UCSD-AML1 (cell line): Measurements from ENCODE around the gene KLF11.
A peak's percentile ranks its signal among the peaks of the same experiment; 100 is the strongest.
"Not testable (repeated sequence)": the region's sequence is repeated elsewhere in the genome, so short reads cannot be mapped to it uniquely, and the experiment has no call there.

Source experiments
- DNase-seq: peaks from one replicate; lab custom pipeline; 2025; ENCODE audit not compliant: unreplicated experiment; lab: John Stamatoyannopoulos, UW

Gene KLF11

DNA sequence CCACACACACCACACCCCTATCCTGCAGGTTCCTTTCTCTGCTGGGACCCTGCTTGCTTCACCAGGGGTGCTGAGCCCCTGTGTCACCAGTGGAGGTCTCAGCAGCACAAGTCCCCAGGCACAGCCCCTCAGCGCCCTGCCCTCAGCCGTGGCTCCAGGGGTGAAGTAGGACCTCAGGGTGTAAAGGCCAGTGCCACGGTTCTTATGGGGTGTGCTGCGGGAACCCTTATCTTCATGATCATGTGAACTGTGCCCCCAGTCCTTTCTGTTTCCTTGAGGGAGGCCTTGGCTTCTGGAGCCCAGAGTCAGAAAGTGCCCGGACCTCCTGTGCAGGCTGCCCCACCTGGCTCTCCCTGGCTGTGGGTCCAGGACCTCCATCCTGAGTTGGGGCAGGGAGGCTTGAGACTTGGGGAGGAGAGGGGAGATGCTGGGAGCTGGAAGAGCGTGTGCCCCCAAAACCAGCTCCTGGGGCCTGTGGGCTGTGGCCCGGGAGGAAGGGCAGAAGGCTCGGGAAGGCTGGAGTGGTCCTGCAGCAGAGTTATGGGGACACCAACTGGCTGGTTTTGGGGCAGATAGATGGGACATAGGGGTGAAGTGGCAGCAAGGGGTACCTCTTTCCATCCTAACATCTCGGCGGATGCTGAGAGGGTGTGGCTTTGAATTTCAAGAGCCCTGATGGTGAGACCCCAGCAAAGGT is 20.2 kb upstream of the KLF11 start:
- no peak for DNase-seq

DNA sequence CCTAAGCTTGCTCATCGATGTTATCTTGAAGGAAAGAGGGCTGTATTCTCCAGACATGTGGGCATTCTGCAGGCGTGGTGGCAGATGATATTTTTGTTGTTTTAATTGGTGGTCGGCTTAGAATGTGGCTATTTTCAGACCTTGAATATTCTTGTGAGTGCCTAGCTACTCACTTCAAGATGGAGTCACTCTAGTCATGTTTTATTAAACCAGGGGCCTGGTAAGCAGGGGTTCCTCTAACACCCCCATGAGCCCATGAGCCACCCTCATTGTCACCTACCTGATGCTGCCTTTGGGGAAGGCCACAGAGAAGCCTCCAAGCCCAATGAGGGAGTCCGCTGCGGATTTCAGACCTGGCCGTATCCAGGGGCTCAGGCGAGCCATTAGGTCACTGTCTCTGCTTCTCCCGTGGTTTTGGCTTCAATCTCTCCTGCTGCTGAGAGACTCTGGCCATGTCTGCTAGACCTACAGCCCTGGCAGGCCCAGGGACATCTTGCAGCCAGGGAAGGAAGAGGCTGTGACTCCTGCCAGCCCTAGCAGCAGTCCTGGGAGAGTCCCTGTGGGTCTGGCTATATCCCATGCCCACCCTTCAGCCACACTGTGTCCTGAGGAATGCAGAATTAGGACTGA is 16.3 kb upstream of the KLF11 start:
- DNase-seq: no peak

DNA sequence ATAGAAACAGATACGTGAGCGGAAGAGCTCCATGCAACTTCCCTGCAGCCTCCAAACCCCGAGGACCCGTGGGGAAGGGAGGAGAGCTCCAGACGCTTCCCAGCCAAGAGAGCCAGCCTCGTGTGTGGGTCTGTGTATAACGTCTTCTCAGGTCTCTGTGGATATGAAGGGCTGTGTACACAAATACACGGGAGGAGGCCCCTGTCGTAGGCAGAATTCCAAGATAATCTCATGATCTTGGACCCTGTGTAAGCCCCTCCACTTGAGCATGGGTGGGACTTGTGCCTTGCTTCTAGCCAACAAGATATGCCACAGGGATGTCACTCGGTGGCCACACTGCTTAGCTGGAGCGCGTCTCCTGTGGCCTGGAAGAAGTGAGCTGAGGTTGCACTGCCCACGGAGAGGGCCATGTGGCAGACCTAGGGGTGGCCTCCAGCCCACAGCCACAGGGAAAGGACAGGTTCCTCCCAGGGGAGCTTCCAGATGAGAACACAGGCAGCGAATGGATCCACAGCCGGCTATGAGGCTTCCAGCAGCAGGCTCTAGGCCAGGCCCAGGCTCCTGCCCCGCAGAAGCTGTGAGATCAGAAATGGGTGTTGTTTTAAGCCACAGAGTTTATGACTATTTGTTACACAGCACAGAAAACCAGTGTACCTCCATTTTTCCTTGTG is 15.6 kb upstream of the KLF11 start:
- no peak for DNase-seq

DNA sequence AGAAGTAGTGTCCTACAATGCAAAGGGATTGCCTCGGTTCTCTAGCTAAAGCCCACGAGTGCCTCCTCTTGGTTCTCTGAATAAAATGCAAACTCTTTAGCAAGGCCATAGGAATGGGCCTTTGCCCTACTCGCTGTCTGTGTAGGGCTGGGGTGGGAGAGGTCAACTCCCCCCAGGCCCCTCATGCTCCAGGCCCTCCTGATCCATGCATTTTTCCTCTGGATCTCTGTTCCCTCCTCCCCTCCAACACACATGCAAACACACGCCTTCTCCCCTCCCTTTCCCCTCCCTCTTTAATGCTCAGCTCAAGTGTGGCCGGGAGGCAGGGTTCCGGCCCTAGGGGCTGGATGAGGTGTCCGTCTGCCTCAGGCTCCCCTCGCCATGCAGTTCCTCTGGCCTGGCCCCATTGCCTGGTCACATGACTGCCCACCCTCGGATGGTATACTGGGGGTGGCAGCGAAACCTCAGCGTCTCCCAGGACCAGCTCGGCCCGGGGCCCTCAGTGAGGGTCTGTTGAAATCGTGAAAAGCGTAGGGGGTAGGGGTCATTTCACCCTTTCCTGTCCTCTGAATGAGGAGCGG is 14.9 kb upstream of the KLF11 start:
- DNase-seq: no peak

DNA sequence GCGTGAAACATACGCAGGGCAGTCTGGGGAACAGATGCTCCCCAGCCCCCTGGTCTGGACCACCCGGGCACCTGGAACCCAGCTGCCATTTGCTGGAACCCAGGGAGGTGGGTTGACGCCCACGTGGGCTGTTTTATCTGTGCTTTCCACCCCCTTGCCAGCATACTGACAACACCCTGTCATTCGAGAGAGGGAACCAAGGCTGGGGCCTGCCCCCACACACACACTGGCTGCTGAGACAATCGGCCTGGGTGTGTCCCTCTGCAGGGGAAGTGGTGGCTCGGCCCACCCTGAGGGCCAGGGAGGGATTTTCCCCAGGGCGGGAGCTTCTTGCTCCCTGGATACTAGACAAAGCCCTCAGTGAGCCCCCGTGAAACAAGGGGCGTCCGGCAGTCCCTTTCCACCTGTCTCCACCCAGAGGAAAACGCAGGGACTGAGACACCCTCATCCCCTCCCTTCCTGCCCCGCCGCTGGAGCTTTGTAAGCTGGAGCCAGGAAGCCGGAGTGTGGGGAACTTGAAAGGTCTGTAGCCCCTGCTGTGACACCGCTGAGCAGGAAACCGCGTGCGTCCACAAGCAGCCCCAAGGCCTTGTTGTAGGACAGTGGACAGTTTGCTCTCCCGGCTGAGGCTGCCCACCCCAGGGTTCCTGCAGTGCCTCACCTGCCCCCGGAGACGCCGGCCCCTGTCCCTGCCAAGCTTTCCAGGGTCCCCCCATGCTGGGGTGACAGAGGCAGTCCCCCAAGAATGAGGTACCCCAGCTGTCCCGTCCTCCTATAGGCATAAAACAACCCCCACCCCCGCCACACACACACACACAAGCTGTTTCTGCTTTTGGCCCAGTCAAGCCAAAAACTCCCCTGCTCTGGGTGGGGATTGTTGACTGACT is 14.1 kb upstream of the KLF11 start:
- DNase-seq: peak; percentile 72

DNA sequence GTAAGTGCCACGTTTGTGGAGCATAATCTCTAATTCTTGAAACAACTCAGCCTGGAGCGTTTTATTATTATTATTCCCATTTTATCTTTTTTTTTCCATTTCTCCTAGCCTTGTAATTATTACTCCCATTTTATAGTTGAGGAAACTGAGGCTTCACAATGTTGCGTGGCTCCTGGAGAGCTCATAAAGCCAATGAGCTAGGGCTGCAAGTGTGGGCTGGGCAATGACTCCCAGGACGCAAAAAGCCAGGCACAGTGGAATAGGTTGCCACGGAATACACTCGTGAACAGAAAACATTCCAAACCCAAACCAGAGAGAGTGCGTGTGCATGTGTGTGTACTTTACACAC is 13.5 kb upstream of the KLF11 start:
- DNase-seq: no peak

DNA sequence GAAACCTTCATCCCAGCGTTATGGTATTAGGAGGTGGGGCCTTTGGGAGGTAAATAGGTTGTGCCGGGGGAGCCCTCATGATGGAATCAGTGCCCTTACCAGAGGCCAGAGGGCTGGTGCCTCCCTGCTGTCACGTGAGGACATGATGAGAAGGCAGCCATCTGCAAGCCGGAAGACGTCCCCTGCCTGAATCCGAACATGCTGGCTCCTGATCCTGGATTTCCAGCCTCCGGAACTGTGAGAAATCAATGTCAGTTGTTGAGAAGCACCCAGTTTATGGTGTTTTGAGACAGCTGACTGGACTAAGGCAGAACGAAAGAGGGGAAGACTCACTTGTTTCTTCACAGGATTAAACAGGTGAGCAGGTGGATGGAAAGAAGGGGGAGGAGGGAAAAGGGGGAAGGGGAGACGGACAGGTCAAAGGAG is 13.0 kb upstream of the KLF11 start:
- no peak for DNase-seq

DNA sequence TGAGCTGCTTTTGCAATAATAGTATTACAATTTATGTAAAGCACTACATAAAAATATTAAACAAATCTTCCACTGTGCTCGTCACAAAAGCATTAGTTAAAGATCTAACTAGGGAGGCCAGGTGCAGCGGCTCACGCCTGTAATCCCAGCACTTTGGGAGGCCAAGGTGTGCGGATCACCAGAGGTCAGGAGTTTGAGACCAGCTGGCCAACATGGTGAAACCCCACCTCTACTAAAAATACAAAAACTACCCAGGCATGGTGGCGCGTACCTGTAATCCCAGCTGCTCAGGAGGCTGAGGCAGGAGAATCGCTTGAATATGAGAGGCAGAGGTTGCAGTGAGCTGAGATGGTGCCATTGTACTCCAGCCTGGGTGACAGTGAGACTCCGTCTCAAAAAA is 12.6 kb upstream of the KLF11 start:
- not testable (repeated sequence) for DNase-seq

DNA sequence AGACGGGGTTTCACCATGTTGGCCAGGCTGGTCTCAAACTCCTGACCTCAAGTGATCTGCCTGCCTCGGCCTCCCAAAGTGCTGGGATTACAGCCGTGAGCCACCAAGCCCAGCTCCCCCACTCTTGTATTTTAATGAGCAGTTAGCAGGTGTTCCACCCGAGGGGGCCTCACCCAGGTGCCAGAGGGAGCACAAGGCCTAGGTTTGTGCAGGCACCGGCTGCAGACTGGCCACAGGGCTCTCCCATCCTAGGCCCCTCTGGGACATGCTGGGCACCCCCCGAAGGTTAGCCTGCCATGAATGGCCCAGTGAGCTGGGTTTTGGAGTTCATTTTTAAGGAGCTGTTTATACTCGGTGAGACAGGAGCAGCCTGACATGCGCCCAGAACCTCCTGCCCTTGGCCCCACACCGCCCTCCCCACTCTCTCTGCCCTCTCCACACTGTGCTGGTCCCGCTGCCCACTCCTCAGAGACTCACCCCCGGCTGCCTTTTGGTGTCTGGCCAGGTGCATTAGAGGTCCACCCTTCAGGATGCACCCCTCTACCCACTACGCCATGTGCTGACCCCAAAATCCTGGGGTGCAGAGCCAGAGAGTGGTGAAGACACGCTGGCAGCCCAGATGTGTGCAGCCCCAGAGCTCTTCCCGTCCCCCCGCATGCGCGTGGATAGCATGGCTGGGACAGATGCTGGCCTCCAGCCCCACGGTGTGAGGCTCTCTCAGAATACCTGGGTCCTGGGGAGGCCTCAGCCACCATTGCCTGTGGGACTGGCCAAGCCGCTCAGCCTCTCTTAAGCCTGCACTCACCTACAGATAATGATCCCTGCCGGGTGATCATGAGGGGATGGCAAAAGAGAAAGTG is 11.2 kb upstream of the KLF11 start:
- no peak for DNase-seq

DNA sequence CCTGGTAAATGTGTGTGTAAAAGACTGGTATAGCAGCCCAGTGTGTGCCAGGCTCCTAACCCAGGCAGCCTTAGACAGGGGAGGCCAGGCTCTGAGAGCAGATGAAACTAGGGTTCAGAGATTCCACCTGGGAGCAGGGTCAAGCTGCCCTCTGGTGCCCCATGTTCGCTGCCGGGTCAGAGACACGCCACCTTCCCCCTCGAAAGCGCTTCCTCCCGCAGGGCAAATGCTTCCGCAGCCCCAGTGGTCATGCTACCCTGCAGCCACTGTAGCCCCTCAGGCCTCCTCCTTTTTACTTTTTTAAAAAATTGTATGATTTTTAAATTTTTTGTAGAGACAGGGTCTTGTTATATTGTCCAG is 10.6 kb upstream of the KLF11 start:
- no peak for DNase-seq

DNA sequence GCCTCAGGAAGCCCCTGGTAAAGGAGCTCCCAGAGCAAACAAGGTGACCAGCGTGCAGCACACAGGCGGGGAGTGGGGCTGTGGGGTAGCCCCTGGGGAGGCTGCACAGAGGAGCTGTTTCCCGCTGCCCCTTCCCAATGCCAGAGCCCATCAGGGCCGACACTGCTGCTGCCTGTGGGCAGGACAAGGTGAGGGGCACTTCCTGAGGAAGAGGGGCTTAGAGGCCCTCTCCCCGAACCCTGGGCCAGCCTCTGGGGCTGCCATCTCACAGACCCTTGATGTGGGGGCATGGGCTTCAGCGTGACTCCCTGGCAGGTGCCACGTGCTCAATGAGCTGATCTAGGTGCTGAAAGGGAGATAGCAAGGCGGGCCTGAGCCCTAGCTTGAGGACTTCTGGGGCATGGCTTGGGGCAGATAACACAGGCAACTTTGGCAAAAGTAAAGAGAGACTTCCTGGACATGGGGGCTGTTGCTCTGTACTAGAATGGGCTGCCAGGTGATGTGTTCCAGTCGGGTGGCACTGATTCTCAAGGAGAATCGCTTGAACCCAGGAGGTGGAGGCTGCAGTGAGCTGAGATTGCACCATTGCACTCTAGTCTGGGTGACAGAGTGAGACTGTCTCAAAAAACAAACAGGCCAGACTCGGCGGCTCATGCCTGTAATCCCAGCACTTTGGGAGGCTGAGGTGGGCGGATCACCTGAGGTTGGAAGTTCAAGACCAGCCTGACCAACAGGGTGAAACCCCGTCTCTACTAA is 9.9 kb upstream of the KLF11 start:
- no peak for DNase-seq

DNA sequence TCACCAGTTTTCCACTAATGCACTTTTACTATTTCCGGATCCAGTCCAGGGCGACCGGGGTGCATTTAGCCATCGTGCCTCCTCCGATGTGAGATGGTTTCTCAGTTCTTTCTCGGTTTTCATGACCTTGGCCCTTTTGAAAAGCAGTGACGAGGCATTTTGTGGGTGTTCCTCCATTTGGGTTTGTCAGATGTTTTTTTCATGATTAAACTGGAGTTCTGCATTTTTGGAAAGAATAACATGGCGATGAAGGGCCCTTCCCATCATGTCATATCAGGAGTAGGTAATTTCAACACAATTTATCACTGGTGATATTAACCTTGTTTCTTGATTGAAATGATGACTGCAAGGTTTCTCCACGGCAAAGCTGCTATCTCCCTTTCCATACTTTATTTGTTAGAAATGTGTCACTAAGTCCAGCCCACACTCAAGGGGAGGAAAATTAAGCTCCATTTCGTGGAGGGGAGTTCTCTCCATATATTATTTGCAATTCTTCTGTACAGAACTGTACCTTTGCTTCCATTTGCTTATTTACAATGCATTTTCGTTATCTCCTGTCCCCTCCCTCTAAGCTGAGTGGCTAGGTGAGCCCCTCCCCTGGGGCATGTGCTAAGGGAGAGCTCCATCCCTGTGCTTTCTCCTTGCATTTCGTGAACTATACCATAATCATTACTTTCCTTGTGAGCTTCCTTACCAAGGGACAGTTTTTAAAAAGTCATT is 8.9 kb upstream of the KLF11 start:
- no peak for DNase-seq

DNA sequence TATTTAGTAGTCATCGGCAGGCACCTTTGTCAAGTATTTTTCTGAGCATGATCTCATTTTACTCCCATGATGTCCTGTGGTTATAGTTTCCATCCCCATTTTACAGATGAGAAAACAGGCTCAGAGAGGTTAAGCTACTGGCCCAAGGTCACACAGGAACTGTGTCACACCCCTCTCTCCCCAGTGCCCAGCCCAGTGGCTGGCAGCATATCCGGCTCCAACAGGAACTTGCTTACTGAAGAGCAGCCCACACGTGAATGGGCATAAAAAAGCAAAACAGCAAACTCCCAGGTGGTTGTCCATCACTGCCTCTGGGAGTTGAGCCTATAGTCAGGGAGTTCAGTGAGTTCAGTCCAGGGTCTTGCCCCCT is 8.3 kb upstream of the KLF11 start:
- no peak for DNase-seq

DNA sequence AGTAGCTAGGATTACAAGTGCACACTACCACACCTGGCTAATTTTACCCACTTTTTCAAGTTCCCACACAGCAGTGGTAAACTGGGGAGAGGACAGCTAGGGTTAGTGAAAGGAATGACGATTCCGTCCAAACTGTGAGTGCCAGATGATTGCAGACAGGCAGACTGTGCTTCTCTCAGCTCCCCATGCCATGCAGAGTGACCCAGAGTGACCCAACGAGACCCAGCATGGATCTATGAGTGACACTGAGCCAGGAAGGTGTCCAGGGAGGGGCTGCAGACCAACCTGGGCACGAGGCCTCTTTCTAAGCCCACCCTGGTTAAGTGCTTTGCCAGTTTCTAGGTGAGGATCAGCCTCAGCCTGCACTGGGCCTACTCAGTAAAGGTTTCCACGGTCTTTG is 7.7 kb upstream of the KLF11 start:
- DNase-seq: no peak

DNA sequence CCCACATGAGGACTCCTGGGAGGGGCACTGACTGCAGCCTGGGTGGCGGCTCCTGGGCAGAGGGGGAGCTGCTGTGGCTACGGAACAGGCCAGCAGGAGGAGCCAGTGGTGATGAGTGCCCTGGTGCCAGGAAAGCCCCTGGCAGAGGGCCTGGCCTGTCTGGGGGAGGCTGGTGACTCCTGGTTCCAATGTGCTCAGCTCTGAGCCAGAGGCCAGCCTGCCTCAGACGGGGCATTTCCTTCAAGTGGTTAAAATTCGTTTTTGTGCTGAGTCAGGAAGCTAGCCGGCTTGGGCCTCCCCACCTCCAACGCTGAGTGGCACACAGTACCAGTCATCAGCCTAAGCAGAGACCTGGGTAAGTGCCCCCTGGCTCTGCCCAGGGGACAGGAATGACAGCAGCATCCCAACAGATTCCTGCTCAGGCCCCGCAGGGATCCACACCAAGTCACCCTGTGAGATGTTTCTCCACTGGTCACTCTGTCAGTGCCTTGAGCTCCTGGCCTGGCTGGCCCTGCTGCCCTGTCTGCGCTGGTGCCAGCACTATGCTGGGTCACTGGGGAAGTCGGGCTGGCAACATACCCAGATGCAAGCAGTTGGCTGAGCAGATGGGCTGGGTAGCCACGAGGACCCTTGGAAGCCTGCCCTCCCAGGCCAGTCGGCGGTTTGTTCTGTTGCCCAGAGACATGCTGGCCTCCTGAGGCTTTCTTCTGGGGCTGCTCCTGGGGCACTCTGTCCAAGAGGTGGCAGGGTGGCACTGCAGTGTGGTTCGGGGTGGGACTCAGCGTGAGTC is 7.1 kb upstream of the KLF11 start:
- DNase-seq: peak; percentile 49

DNA sequence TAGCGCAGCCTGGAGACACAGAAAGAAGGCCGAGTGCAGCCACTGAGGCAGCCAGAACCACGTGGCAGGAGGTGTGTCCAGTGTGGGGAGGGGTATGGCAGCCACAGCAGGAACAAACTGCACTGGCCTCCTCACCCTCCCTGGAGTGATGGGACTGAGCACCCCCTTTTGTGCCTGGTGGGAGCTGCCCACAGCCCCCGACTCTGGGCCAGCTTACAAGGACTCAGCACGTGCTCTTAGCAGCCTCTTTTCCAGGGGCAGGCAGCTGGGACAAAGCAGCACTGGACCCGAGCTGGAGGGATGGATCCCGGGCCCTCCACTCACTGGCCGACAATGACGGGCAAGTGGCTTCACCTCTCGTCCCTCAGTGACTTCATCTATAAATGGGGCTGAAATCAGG is 5.2 kb upstream of the KLF11 start:
- no peak for DNase-seq

DNA sequence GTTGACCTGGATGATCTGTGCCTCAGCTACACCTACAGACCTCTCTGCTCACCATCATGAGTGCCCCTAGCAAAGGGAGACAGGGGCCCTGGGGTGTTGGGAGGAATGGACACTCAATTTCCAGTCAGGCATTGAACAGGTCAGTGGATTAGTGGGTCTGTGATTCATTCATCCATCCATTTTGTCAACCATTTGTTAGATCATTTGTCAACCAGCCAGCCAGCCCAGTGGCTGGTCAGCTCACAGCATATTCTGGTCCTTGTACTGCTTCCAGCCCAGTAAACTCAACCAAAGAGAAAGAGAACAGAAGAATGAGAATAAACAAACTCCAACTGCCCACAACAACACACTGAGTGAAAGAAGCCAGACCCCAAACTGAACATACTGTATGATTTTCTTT is 4.6 kb upstream of the KLF11 start:
- no peak for DNase-seq

DNA sequence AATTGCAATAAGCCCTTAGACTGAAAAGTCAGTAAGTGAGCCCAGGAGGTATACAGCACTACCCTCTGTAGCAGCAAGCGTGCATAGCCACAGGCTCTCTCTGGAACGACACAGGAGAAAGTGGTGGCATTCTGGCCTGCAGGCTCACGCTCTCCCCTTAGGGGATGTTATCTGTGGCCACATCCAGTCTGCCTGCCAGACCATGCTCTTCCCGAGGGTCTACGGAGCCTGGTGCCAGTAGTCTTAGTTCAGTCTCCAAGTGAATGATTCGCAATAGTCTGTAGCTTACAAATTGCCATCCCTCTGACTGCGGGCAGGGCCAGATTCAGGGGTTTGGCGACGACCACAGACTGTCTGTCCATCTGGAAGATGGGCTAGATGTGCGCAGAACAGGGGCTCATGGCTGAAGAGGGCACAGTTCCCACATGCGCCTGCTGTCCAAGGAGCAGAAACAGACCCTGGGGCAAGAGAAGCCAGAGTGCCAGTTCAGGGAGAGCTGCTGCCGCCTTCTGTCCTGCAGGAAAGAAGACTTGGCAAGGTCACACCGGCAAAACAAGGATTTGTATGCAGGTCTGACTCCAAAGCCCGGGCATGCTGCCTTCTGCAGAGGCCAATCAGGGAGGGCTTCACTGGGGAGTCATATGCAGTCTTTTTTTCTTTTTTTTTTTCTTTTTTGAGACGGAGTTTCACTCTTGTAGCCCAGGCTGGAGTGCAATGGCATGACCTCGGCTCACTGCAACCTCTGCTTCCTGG is 3.5 kb upstream of the KLF11 start:
- DNase-seq: no peak
